DND-41 (cell line): ENCODE data around the gene NDUFS8.

Source experiments
- ATAC-seq: fragments of 200-7000 bp; cut with Tn5 transposase; 3 replicates; pipeline ENCODE4 v1.9.1; 2021; ENCODE audit warnings: low read depth; ENCODE audit not compliant: insufficient read depth
- DNase-seq: peaks from one replicate; pipeline ENCODE4 v3.0.0-alpha.2; 2020
- H2AFZ ChIP-seq: 2 replicates; pipeline ENCODE4 v1.6.0; 2012; ENCODE audit warnings: low read depth, low read length
- H3K27ac ChIP-seq: 2 replicates; pipeline ENCODE4 v1.5.1; 2012; ENCODE audit warnings: low read length, inconsistent platforms
- H3K27me3 ChIP-seq: fragments of 200-600 bp; sonication (generic); 2 replicates; pipeline ENCODE4 v1.6.0; 2012; ENCODE audit warnings: low read length, mild to moderate bottlenecking, inconsistent platforms; ENCODE audit not compliant: insufficient read depth, poor library complexity
- H3K36me3 ChIP-seq: 2 replicates; pipeline ENCODE4 v1.5.1; 2012; ENCODE audit warnings: low read length, inconsistent platforms; ENCODE audit not compliant: insufficient read depth
- H3K4me1 ChIP-seq: 2 replicates; pipeline ENCODE4 v1.5.1; 2012; ENCODE audit warnings: mild to moderate bottlenecking, low read length; ENCODE audit not compliant: insufficient read depth
- H3K4me2 ChIP-seq: 2 replicates; pipeline ENCODE4 v1.6.0; 2012; ENCODE audit warnings: mild to moderate bottlenecking, moderate library complexity, low read length, inconsistent platforms; ENCODE audit not compliant: insufficient read depth
- H3K4me3 ChIP-seq, 2 experiments: fragments of 200-600 bp in 1 of 2; shearing (Covaris generic) in 1 of 2; 2 replicates each; pipeline ENCODE4 v1.5.1; 2012 to 2016; ENCODE audit warnings: inconsistent platforms in 2 of 2, low read length in 2 of 2, mild to moderate bottlenecking in 2 of 2, low read depth in 1 of 2, moderate library complexity in 1 of 2
- H3K79me2 ChIP-seq: 2 replicates; pipeline ENCODE4 v1.6.0; 2012; ENCODE audit warnings: low read length, inconsistent platforms; ENCODE audit not compliant: insufficient read depth
- H3K9ac ChIP-seq: 2 replicates; pipeline ENCODE4 v1.6.0; 2012; ENCODE audit warnings: low read depth, mild to moderate bottlenecking, inconsistent platforms, low read length, moderate library complexity
- H3K9me3 ChIP-seq: 2 replicates; pipeline ENCODE4 v1.5.1; 2012; ENCODE audit warnings: low read length, moderate library complexity, mild to moderate bottlenecking, inconsistent platforms; ENCODE audit not compliant: insufficient read depth, severe bottlenecking
- H4K20me1 ChIP-seq: 2 replicates; pipeline ENCODE4 v1.6.0; 2012; ENCODE audit warnings: low read length; ENCODE audit not compliant: insufficient read depth
- CTCF ChIP-seq: IDR thresholded peaks from 2 replicates; pipeline ENCODE4 v1.5.1; 2012; ENCODE audit warnings: borderline replicate concordance, low read length, moderate library complexity, mild to moderate bottlenecking; ENCODE audit not compliant: poor library complexity, severe bottlenecking; ENCODE audit errors: extremely low read depth
- EZH2 ChIP-seq: IDR thresholded peaks from 3 replicates; pipeline ENCODE4 v1.6.1; 2012; ENCODE audit warnings: borderline replicate concordance, low read depth, mild to moderate bottlenecking, moderate library complexity, low read length, inconsistent platforms; ENCODE audit not compliant: severe bottlenecking

The NDUFS8 gene

GRCh38 chr11:67998150-67999045 lies 32.1 kb upstream of the NDUFS8 start:
- 0 out of 2 replicates have a peak, but pooled peaks cover 3% of the 10 kb centered on the region for H3K4me1 ChIP-seq

GRCh38 chr11:67999201-67999629 lies 31.3 kb upstream of the NDUFS8 start:
- no peak for ATAC-seq

More at GRCh38 chr11:67998150-67999045, 32.1 kb upstream of the NDUFS8 start:
- H3K9ac ChIP-seq = no peak overlapping the region
- no peak overlapping the region for H2AFZ ChIP-seq
- H3K4me2 ChIP-seq = no peak overlapping the region
- peaks cover 3% of the 10 kb centered on the region for H3K27me3 ChIP-seq
- ATAC-seq = no peak
- H3K27ac ChIP-seq = no peak overlapping the region
- DNase-seq = no peak
- H4K20me1 ChIP-seq = peaks cover 5% of the 10 kb centered on the region; the same call in 1 of the 2 replicates
- TF ChIP-seq EZH2 = no peak
- no peak overlapping the region for H3K4me3 ChIP-seq
- H3K79me2 ChIP-seq = no peaks in the 10 kb centered on the region
- H3K36me3 ChIP-seq = no peaks in the 10 kb centered on the region
- H3K9me3 ChIP-seq = no peaks in the 10 kb centered on the region

GRCh38 chr11:67999704-68000103 lies 30.8 kb upstream of the NDUFS8 start:
- Histone ChIP-seq H3K4me2 (no peak overlapping the region), H3K79me2 (no peaks in the 10 kb centered on the region), H3K27ac (no peak overlapping the region), H3K4me3 (no peak overlapping the region), H3K36me3 (no peaks in the 10 kb centered on the region), H3K4me1 (peaks cover 11% of the 10 kb centered on the region), H3K9me3 (no peaks in the 10 kb centered on the region), H3K9ac (no peak overlapping the region), H4K20me1 (peaks cover 5% of the 10 kb centered on the region; the same call in 1 of the 2 replicates), H2AFZ (no peak overlapping the region), H3K27me3 (peaks cover 15% of the 10 kb centered on the region)
- DNase-seq = no peak
- no peak for TF ChIP-seq EZH2
- TF ChIP-seq CTCF = no peak
- ATAC-seq = no peak

More at GRCh38 chr11:67999201-67999629, 31.3 kb upstream of the NDUFS8 start:
- Histone ChIP-seq H3K36me3 (no peaks in the 10 kb centered on the region), H4K20me1 (peaks cover 5% of the 10 kb centered on the region; the same call in 1 of the 2 replicates), H3K27ac (no peak overlapping the region), H3K9me3 (no peaks in the 10 kb centered on the region), H3K4me1 (peaks cover 6% of the 10 kb centered on the region), H3K4me3 (no peak overlapping the region), H3K4me2 (no peak overlapping the region), H3K79me2 (no peaks in the 10 kb centered on the region), H2AFZ (no peak overlapping the region), H3K27me3 (peaks cover 10% of the 10 kb centered on the region), H3K9ac (no peak overlapping the region)
- DNase-seq = no peak
- TF ChIP-seq EZH2 = no peak
- TF ChIP-seq CTCF = no peak

GRCh38 chr11:68002575-68002937 lies 27.9 kb upstream of the NDUFS8 start:
- H4K20me1 ChIP-seq = peaks cover 5% of the 10 kb centered on the region; the same call in 1 of the 2 replicates
- H3K36me3 ChIP-seq = no peaks in the 10 kb centered on the region
- DNase-seq (no peak), ATAC-seq (no peak)
- H3K4me3 ChIP-seq = no peak overlapping the region
- peaks cover 14% of the 10 kb centered on the region for H3K4me1 ChIP-seq
- no peak for TF ChIP-seq EZH2
- TF ChIP-seq CTCF = no peak
- H3K27ac ChIP-seq = no peak overlapping the region
- no peaks in the 10 kb centered on the region for H3K79me2 ChIP-seq
- H3K9ac ChIP-seq = no peak overlapping the region
- H3K9me3 ChIP-seq = no peaks in the 10 kb centered on the region
- no peak overlapping the region for H3K4me2 ChIP-seq
- no peak overlapping the region for H2AFZ ChIP-seq
- peaks cover 17% of the 10 kb centered on the region for H3K27me3 ChIP-seq
